GM12864 (cell line): ENCODE measurements around the gene ZNF527.
"Not testable (repeated sequence)": the region's sequence is repeated elsewhere in the genome, so short reads cannot be mapped to it uniquely, and the experiment has no call there.

Source experiments
- DNase-seq: peaks from one replicate; pipeline ENCODE4 v3.0.0-alpha.2; 2011; ENCODE audit warnings: low read depth
- H3K4me3 ChIP-seq: 2 replicates; pipeline ENCODE4 v1.5.1; 2011; ENCODE audit warnings: mild to moderate bottlenecking, low read depth, low read length, control low read depth
- TF ChIP-seq, protein P1 (sequence below): IDR thresholded peaks from 2 replicates; pipeline ENCODE4 v1.5.1; 2011; ENCODE audit warnings: low read depth, mild to moderate bottlenecking, moderate library complexity, low read length, control low read depth, inconsistent platforms; ENCODE audit errors: missing control alignments

ZNF527 gene

DNA sequence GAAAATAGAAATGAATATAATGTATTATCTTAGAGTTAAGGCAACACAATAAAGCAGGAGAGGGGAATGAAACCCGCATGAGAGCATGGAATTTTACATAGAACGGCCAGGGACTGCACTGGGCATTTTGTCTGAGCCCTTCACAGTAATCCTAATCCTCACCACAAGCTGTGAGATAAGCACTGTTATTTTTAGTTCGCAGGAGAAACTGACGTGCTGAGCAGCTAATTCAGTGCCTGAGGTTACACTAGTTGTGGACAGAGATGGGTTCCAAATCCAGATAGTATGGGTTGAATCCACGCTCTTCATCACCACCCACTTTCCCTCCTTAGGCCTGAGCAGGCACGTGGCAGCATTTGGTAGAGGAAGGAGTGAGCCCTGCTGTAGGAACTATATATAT, 24.8 kb upstream of the ZNF527 start:
- no peak for DNase-seq
- no peak overlapping the region for H3K4me3 ChIP-seq
- TF ChIP-seq, protein P1, sequence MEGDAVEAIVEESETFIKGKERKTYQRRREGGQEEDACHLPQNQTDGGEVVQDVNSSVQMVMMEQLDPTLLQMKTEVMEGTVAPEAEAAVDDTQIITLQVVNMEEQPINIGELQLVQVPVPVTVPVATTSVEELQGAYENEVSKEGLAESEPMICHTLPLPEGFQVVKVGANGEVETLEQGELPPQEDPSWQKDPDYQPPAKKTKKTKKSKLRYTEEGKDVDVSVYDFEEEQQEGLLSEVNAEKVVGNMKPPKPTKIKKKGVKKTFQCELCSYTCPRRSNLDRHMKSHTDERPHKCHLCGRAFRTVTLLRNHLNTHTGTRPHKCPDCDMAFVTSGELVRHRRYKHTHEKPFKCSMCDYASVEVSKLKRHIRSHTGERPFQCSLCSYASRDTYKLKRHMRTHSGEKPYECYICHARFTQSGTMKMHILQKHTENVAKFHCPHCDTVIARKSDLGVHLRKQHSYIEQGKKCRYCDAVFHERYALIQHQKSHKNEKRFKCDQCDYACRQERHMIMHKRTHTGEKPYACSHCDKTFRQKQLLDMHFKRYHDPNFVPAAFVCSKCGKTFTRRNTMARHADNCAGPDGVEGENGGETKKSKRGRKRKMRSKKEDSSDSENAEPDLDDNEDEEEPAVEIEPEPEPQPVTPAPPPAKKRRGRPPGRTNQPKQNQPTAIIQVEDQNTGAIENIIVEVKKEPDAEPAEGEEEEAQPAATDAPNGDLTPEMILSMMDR, result no peak

DNA sequence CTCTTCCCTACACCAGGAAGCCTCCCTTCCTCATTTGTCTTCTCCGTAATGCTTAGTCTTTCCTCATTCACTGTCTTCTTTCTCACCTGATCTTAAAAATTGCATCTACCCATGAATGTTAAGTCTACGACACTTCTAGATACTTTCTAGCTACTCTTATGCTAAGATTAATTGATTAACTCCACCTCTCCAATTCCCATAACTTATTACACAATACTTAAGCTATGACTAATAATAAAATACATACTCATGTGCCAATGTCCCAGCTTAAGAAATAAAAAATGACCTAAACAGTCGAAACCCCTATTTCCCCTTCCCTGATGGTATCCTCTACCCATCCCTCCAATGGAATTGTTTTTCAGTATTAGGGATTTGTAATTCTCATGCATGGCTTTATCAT, 22.8 kb upstream of the ZNF527 start:
- no peak for DNase-seq

DNA sequence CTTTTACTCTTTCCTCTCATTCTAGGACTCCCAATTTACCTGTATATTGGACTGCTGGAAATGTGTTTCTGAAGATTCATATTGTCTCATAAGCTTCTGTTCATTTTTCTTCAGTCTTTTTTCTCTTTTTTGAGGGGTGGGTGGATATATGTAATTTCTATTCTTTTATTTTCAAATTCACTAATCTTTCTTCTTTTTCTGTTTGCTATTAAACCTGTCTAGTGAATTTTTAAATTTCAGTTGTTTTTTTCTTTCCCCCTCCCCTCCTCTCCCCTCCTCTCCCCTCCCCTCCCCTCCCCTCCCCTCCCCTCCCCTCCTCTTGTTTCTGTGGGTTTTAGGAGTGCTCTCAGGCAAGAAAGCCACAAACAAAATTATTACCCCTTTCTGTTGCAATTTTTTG, 16.9 kb upstream of the ZNF527 start:
- TF ChIP-seq, protein P1, result no peak
- DNase-seq, result no peak
- H3K4me3 ChIP-seq, result no peak overlapping the region

More for the DNA sequence above, 22.8 kb upstream of the ZNF527 start:
- H3K4me3 ChIP-seq, result no peak overlapping the region
- TF ChIP-seq, protein P1, result no peak

DNA sequence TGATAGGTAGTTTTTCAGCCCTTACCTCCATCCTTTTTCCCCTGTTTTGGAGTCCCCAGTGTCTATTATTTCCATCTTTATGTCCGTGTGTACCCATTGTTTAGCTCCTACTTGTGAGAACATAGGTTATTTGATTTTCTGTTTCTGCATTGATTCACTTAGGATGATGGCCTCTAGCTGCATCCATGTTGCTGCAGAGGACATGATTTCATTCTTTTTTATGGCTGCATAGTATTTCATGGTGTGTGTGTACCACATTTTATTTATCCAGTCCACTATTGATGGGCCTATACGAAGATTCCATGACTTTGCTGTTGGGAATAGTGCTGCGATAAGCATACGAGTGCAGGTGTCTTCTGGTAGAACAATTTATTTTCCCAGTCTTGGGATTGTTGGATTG, 15.0 kb upstream of the ZNF527 start:
- TF ChIP-seq, protein P1, result no peak
- H3K4me3 ChIP-seq, result no peak overlapping the region
- DNase-seq, result no peak

GRCh38 chr19:37361994-37362393, 8.9 kb upstream of the ZNF527 start:
- DNase-seq, result no peak
- no peak overlapping the region for H3K4me3 ChIP-seq
- TF ChIP-seq, protein P1, result no peak

DNA sequence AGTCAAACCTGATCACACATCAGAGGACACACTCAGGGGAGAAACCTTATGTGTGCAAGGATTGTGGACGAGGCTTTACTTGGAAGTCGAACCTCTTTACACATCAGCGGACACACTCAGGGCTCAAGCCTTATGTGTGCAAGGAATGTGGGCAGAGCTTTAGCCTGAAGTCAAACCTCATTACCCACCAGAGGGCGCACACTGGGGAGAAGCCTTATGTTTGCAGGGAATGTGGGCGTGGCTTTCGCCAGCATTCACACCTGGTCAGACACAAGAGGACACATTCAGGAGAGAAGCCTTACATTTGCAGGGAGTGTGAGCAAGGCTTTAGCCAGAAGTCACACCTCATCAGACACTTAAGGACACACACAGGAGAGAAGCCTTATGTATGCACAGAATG, 8.2 kb upstream of the ZNF527 start:
- TF ChIP-seq, protein P1, result no peak
- no peak overlapping the region for H3K4me3 ChIP-seq
- no peak for DNase-seq

DNA sequence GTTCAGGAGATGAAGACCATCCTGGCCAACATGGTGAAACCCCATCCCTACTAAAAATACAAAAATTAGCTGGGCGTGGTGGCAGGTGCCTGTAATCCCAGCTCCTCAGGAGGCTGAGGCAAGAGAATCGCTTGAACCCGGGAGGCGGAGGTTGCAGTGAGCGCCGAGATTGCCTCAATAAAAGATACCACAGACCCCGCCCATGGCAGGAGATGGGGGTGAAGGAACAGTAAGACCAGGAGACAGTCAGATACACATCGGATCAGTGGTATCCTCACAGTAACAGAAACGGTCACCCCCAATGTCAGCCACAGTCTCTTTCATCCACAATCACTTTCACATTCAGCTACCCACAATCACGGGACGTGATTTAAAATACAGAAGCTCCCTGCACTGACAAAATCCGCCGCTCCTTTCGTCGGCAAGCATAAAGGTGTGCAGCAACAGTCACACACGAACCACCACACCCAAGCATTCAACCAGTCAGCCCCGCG, 466 bp upstream of the ZNF527 start:
- not testable (repeated sequence) for DNase-seq

More for the DNA sequence above, 466 bp upstream of the ZNF527 start:
- H3K4me3 ChIP-seq, result peak overlapping the region; percentile 65
